ENCODE measurements around the gene BCL2L12.

BCL2L12 gene

DNA sequence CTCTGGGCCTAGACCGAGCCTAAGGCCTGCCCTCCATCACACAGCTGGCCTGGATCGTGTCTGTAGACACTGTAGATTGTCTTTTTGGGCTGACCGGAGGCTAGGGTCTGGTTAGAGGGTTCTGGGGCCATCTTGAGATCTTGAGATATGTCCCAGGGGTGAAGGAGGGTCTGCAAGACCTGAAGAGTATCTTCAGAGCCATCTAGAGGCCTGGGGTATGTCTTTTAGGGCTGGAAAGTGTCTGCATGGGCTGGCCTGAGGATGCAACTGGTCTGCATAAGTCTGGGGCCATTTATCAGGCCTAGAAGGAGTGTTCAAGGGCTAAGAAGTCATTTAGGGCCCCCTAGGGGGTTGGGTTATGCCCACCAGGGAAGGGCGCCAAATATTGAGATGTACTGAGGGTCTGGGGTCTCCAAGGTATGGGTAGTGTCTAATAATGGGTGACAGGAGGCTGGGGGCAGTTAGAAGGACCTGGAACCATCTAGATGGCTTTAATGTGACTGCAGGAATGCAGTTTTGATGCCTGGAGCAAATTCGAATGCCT lies 23.2 kb upstream of the BCL2L12 start:
- no peak for DNase-seq

DNA sequence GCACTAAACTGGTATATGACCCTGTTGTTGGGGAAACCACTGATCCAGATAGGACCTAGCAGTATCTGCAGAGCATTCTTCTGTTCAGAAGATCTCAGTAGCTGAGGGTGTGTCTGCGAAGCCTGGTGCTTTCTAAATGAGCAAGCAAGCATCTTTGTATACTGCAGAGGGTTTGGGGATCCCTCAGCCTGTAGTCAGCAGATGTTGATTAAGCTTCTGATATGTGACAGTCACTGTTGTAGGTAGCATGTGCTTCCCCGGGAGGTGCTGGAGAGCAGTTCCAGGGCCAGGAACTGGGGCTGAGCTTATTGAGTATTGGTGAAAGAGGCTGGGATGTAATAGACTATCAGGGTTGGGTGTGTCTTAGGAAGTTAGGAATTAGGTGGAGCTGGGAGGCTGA lies 22.3 kb upstream of the BCL2L12 start:
- no peak for DNase-seq

- no peak for DNase-seq
Observed at GRCh38 chr19:49645592-49645991, 20.1 kb upstream of the BCL2L12 start.

DNA sequence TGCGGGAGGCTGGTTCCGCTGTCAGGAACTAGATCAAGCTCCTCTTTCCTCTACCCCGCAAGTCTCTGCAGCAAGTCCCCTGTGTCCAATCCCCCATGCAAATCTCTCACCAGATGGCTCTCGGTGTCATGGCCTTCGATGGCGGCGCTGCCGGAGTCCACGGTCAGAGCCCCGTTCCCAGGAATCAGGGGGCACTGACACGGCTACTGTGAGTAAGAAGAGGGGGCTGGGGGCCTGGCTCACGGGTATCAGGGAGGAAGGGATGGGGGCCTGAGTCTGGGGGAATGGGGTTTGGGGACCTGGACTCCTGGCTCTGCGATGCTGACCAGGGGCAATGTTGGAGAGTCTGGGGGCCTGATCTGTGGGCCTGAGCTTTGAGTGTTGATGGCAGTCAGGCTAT lies 19.7 kb upstream of the BCL2L12 start:
- DNase-seq, result no peak

GRCh38 chr19:49646586-49646985 lies 19.1 kb upstream of the BCL2L12 start:
- no peak for DNase-seq

- no peak for DNase-seq
Observed at GRCh38 chr19:49651029-49651819, 14.5 kb upstream of the BCL2L12 start.

DNA sequence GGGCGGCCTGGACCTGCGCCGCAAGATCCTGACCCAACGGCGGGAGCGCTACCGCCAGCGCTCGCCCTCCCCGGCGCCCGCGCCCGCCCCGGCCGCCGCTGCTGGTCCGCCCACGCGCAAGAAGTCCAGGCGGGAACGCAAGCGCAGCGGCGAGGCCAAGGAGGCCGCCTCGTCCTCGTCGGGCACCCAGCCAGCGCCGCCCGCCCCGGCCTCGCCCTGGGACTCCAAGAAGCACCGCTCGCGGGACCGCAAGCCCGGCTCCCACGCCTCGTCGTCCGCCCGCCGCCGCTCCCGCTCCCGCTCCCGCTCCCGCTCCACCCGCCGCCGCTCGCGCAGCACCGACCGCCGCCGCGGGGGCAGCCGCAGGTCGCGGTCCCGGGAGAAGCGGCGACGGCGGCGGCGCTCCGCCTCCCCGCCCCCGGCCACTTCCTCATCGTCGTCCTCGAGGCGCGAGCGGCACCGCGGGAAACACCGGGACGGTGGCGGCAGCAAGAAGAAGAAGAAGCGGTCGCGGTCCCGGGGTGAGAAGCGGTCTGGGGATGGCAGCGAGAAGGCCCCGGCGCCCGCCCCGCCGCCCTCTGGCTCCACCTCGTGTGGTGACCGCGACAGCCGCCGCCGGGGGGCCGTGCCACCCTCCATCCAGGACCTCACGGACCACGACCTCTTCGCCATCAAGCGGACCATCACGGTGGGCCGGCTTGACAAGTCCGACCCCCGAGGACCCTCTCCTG lies 13.7 kb upstream of the BCL2L12 start:
- no peak for DNase-seq

DNA sequence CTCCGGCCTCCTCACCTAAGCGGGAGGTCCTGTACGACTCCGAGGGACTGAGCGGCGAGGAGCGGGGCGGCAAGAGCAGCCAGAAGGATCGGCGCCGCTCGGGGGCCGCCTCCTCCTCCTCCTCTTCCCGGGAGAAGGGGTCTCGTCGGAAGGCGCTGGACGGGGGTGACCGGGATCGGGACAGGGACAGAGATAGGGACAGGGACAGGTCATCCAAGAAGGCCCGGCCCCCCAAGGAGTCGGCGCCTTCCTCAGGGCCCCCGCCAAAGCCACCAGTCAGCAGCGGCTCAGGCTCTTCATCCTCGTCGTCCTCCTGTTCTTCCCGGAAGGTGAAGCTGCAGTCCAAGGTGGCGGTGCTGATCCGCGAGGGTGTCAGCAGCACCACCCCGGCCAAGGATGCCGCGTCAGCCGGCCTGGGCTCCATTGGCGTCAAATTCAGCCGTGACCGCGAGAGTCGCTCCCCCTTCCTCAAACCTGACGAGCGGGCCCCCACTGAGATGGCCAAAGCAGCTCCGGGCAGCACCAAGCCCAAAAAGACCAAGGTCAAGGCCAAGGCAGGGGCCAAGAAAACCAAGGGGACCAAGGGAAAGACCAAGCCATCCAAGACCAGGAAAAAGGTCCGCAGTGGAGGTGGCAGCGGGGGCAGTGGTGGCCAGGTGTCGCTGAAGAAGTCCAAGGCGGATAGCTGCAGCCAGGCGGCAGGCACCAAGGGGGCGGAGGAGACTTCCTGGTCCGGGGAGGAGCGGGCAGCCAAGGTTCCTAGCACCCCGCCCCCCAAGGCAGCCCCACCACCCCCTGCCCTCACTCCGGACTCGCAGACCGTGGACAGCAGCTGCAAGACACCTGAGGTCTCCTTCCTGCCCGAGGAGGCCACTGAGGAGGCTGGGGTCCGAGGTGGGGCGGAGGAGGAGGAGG lies 12.9 kb upstream of the BCL2L12 start:
- DNase-seq, result no peak

DNA sequence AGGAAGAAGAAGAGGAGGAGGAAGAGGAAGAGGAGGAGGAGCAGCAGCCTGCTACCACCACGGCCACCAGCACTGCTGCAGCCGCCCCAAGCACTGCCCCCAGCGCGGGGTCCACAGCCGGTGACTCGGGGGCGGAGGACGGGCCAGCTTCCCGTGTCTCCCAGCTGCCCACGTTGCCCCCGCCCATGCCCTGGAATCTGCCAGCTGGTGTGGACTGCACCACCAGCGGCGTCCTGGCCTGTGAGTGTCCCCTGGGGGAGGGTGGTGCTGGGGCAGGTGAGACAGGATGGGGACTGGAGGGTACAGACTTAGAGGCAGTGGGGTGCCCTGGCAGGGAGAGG lies 12.3 kb upstream of the BCL2L12 start:
- DNase-seq, result no peak

- DNase-seq, result no peak
Observed at GRCh38 chr19:49654581-49654980, 11.2 kb upstream of the BCL2L12 start.

DNA sequence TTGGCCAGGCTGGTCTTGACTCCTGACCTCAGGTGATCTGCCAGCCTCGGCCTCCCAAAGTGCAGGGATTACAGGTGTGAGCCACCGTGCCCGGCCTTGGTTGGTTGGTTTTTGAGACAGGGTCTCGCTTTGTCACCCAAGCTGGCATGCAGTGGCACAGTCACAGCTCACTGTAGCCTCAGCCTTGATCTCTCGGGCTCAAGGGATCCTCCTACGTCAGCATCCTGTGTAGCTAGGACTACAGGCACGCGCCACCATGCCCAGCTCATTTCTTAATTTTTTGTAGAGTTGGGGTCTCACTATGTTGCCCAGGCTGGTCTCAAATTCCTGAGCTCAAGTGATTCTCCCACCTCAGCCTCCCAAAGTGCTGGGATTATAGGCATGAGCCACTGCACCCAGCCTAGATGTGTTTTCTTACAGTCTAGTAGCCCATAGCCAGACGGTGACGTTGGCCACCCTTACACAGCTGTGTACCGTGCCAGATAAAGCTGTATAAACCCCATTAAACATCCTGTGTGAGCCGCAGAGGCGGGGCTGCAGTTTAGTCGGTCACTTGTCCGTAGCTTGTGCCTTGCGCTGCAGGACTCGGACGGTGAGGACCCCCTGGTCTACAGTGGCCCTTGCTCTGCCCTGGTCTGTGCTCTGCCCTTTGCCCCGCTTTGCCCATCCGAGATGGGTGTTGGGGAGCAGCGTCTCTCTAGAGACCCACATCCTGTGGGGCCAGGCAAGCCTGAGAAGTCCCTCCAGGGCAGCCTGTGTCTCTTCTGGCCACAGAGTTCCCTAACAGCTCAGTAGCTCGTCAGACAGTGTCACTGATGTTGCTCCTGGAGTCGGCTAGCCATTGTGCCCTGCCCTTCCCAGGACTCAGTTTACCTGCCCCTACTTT lies 9.9 kb upstream of the BCL2L12 start:
- DNase-seq, result no peak

GRCh38 chr19:49656456-49657109 lies 9.2 kb upstream of the BCL2L12 start:
- DNase-seq, result no peak

DNA sequence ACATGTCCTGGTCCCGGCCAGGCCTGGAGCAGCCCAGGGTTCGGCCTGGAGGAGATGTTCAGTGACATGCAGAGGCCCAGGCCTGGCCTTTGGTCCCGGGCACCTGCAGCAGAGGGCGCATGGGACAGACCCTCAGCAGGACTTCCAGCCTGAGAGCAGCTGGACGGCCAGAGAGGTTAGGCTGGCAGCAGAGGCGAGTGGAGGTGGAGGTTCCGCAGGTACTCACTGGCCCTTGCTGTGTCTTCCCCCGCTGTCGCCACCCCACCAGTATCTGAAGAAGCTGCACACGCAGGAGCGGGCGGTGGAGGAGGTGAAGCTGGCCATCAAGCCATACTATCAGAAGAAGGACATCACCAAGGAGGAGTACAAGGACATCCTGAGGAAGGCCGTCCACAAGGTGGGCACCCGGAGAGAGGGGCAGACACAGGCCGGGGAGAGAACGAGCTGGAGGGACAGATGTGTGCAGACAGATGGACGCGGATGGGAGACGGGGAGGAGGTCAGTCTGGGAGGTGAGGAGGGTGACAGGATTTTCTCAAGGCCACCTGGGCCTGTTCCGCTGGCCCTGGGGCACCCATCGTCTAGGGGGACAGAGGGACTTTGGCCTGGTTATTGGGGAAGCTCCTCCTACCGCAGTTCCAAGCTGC lies 8.1 kb upstream of the BCL2L12 start:
- no peak for DNase-seq

GRCh38 chr19:49658139-49658517 lies 7.6 kb upstream of the BCL2L12 start:
- DNase-seq, result no peak

- DNase-seq, result no peak
Observed at GRCh38 chr19:49658566-49659442, 6.9 kb upstream of the BCL2L12 start.

- DNase-seq, result no peak
Observed at GRCh38 chr19:49660338-49660961, 5.3 kb upstream of the BCL2L12 start.

DNA sequence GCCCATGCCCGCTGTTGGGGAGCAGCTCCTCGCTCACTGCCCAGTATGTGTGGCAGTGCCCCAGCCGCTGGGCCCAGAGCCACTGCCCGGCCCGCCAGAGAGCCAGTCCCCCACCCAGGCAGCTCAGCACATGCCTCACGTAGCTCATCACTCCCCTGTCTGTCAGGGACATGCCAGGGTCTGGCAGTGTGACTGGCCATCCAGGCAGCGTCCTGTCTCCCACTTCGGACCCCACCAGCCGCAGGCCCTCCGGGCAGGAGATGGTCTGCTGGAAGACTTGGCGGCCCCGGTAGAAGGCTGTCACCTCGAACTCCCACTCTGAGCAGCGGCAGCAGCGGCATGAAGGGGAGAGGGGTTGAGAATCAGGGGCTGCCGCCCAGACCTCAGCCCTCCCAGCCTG lies 3.7 kb upstream of the BCL2L12 start:
- DNase-seq, result no peak

GRCh38 chr19:49663224-49663623 lies 2.5 kb upstream of the BCL2L12 start:
- no peak for DNase-seq

DNA sequence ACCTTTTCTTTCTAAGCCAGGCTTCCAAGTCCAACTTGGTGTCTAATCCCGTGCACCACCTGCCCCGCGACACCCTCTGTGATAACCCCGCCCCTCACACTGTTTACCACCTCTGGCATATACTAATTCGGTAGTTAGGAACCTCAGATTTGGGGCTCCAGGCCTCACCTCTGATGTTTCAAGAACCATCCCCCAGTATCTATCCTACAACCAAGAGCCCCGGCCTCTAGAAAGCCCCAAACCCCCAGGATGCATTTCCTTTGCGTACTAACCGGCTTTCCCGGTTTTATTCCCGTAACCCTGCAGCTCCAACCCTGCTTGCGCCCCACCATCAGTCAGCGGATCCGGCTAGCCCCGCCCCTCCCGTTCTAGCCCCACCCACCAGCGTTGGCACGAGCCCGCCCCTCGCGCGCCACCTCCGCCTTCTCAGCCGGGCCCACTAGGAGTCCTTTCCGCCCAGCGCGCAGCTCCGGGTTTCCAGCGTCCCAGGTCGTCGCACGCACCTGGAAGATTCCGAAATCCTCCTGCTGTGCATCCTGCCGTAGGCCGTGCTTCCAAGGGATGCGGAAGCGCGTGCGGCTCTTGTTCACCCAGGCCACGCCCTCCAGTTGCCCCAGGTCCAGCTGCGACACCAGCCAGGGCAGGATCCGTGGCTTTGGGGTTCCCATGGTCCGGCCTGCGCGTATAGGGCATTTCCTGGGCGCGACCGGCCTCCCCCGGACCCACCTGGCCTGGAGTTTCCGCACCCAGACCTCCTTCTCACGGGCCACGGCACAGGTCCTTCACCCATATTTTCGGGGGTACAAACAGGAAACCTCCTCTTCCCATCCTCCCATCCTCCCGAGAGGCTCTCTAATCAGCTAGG lies 1.3 kb upstream of the BCL2L12 start:
- DNase-seq, result peak; percentile 96

Measured in NCI-H146 (cell line).